ENCODE data around the gene OR11H7. TPM values are rescaled to one million over a fixed set of nuclear protein-coding genes. Genes with fewer than 3 reads are reported as not detected.

OR11H7 gene
- total RNA-seq (2012; rRNA removed) (not detected in 2 replicates), polyA plus RNA-seq (2012; rRNA removed) (not detected in 2 replicates), Bru-seq, nascent RNA (not detected), BruChase-seq, experiment 1, labeled RNA remaining after a 6-hour chase (not detected), BruChase-seq, experiment 2, labeled RNA remaining after a 2-hour chase (not detected)
- not detected in 2 replicates for polyA plus RNA-seq (2012; cell fraction: cytosol; rRNA removed)
- polyA plus RNA-seq (2012; cell fraction: nucleus; rRNA removed; ENCODE audit: low replicate concordance): not detected in 2 replicates
- long read RNA-seq: 0 reads

DNA sequence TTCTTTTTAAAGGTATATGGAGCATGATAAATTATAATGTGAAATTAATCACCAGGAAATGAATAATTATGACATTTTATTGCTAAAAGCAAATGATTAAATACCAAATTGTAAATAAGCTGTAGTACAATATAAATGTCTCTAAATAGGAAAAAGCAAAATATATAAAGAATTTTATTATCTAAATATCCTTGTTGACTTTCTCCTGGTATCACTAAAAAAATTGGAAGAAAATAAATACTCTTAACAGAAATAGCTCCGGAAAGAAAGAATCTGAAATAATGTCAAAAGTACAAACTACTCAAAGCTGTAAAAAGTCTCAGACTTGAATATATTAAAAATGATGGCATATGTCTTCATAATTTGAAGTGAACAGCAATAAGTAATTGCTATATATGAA is at the start of gene OR11H7:
Gene OR11H7, plus strand, starts transcription at position 301 of the 400 bp plus-strand sequence.
- no TSS peak for BruUV-seq (replicated peaks)
- no peak within 1 kb of the TSS for H2BK120ac ChIP-seq (ENCODE audit: low read depth, low read length)
- no peak within 1 kb of the TSS for H4K5ac ChIP-seq (ENCODE audit: low read depth, low read length)
- no peak within 1 kb of the TSS for H3K9ac ChIP-seq (ENCODE audit: low read depth, low read length)
- no peak within 1 kb of the TSS for H2AK5ac ChIP-seq (ENCODE audit: low read depth, low read length)
- no CpG with 5 or more reads among the region's 1 CpG for WGBS, 2 experiments (ENCODE audit: extremely low coverage in 2 of 2, insufficient read length in 1 of 2)
- DNase-seq (no peak), ATAC-seq (ENCODE audit: low read depth) (no peak)
- dilution Hi-C loops (cut with HindIII; ENCODE audit: low sequenced_read_pairs, unreplicated experiment): no loop called here
- no peak within 1 kb of the TSS for H3K18ac ChIP-seq (ENCODE audit: low read depth, low read length)
- no peak within 1 kb of the TSS for H4K8ac ChIP-seq (ENCODE audit: low read depth in 2 of 2, low read length in 2 of 2)
- no peak within 1 kb of the TSS for H2AK9ac ChIP-seq (replicated peaks; ENCODE audit: low read depth, low read length, poor library complexity)
- no peaks in the 10 kb centered on the region for H3K9me1 ChIP-seq (ENCODE audit: insufficient read depth, low read length)
- intact Hi-C loops (cut with micrococcal nuclease): no loop called here
- no peaks in the 10 kb centered on the region for H3K4me1 ChIP-seq (ENCODE audit: control insufficient read depth, insufficient read depth, low read length)
- no peak within 1 kb of the TSS for H2BK5ac ChIP-seq (ENCODE audit: low read depth, low read length, poor library complexity, severe bottlenecking)
- no peaks in the 10 kb centered on the region for H3K36me3 ChIP-seq (ENCODE audit: control insufficient read depth, insufficient read depth, low read length)
- H3K79me1 ChIP-seq (ENCODE audit: low read depth in 1 of 2, low read length in 2 of 2): no peaks in the 10 kb centered on the region
- no peak within 1 kb of the TSS for H4K91ac ChIP-seq (ENCODE audit: insufficient read depth, low read depth, low read length)
- no peak within 1 kb of the TSS for H3K56ac ChIP-seq (ENCODE audit: extremely low read depth, insufficient read depth, low read length)
- no peaks in the 10 kb centered on the region for H4K20me1 ChIP-seq (ENCODE audit: insufficient read depth, low read length)
- in situ Hi-C loops (cut with MboI; ENCODE audit: low sequenced_read_pairs): no loop called here
- no peak within 1 kb of the TSS for H2BK20ac ChIP-seq (ENCODE audit: low read depth, low read length)
- no peak within 1 kb of the TSS for H3K27ac ChIP-seq (ENCODE audit: insufficient read depth, low read length)
- H3K4ac ChIP-seq (ENCODE audit: low read depth, low read length): no peak within 1 kb of the TSS
- TF ChIP-seq RFX5 (IDR thresholded peaks at IDR 0.05; ENCODE audit: low read depth, low read length): no peak
- TF ChIP-seq FOS (IDR thresholded peaks at IDR 0.05; ENCODE audit: low read depth, low read length): no peak
- no peak for TF ChIP-seq CHD1 (IDR thresholded peaks at IDR 0.05; ENCODE audit: low read depth, low read length)
- no peak for TF ChIP-seq NFE2L2 (IDR thresholded peaks at IDR 0.05; ENCODE audit: low read depth, low read length)
- no peak for TF ChIP-seq POLR2A (IDR thresholded peaks at IDR 0.05; ENCODE audit: low read depth, low read length)
- TF ChIP-seq, protein P1, sequence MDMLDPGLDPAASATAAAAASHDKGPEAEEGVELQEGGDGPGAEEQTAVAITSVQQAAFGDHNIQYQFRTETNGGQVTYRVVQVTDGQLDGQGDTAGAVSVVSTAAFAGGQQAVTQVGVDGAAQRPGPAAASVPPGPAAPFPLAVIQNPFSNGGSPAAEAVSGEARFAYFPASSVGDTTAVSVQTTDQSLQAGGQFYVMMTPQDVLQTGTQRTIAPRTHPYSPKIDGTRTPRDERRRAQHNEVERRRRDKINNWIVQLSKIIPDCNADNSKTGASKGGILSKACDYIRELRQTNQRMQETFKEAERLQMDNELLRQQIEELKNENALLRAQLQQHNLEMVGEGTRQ (IDR thresholded peaks at IDR 0.05; ENCODE audit: low read depth, low read length): no peak
- no peak for TF ChIP-seq MAZ (IDR thresholded peaks at IDR 0.05; ENCODE audit: borderline replicate concordance, low read depth, low read length)
- TF ChIP-seq MXI1 (IDR thresholded peaks at IDR 0.05; ENCODE audit: borderline replicate concordance, low read depth, low read length): no peak
- TF ChIP-seq RAD21 (IDR thresholded peaks at IDR 0.05; ENCODE audit: low read length): no peak
- TF ChIP-seq BHLHE40 (IDR thresholded peaks at IDR 0.05; ENCODE audit: low read depth, low read length): no peak
- TF ChIP-seq, protein P2, sequence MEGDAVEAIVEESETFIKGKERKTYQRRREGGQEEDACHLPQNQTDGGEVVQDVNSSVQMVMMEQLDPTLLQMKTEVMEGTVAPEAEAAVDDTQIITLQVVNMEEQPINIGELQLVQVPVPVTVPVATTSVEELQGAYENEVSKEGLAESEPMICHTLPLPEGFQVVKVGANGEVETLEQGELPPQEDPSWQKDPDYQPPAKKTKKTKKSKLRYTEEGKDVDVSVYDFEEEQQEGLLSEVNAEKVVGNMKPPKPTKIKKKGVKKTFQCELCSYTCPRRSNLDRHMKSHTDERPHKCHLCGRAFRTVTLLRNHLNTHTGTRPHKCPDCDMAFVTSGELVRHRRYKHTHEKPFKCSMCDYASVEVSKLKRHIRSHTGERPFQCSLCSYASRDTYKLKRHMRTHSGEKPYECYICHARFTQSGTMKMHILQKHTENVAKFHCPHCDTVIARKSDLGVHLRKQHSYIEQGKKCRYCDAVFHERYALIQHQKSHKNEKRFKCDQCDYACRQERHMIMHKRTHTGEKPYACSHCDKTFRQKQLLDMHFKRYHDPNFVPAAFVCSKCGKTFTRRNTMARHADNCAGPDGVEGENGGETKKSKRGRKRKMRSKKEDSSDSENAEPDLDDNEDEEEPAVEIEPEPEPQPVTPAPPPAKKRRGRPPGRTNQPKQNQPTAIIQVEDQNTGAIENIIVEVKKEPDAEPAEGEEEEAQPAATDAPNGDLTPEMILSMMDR (conservative IDR thresholded peaks at IDR 0.05; ENCODE audit: low read depth, low read length): no peak
- no peak for TF ChIP-seq RCOR1 (IDR thresholded peaks at IDR 0.05; ENCODE audit: insufficient replicate concordance, low read length)
- no peak for TF ChIP-seq SMC3 (IDR thresholded peaks at IDR 0.05; ENCODE audit: low read depth, low read length)
- no peak for TF ChIP-seq MAFK (IDR thresholded peaks at IDR 0.05; ENCODE audit: low read depth, low read length)
- no peak for TF ChIP-seq CEBPB (IDR thresholded peaks at IDR 0.05; ENCODE audit: low read depth, low read length)
- TF ChIP-seq ELK1 (IDR thresholded peaks at IDR 0.05; ENCODE audit: borderline replicate concordance, low read depth, low read length): no peak
- ChIA-PET CTCF (interaction anchor here (1.0 kb wide), 1 partner anchor 9 kb away, joined by 3 read pairs; no protein-coding TSS in a partner anchor), POLR2A (ENCODE audit: unreplicated experiment) (no interaction called here)
- peaks cover 9% of the 10 kb centered on the region for H3K9me3 ChIP-seq (ENCODE audit: control insufficient read depth, insufficient read depth, low read length)
- no peak within 1 kb of the TSS for H2AFZ ChIP-seq (replicated peaks; ENCODE audit: low read length, poor library complexity)
- H3K27me3 ChIP-seq (ENCODE audit: control insufficient read depth, insufficient read depth, low read length): no peaks in the 10 kb centered on the region
- H3K14ac ChIP-seq (replicated peaks; ENCODE audit: low read depth, low read length): no peak within 1 kb of the TSS
- no peak within 1 kb of the TSS for H2BK15ac ChIP-seq (ENCODE audit: low read depth, low read length)
- no peak within 1 kb of the TSS for H3K4me2 ChIP-seq (ENCODE audit: low read depth, low read length)
- no peak within 1 kb of the TSS for H3K23ac ChIP-seq (ENCODE audit: low read depth, low read length)
- H3K4me3 ChIP-seq (ENCODE audit: insufficient read depth, low read depth, low read length): no peak within 1 kb of the TSS
